GM12878 (cell line): ENCODE data around the gene NPR2. TPM values are rescaled to one million over a fixed set of nuclear protein-coding genes. Genes with fewer than 3 reads are reported as not detected.

Source experiments
- CBFB ChIP-seq: IDR thresholded peaks from 2 replicates; pipeline ENCODE4 v1.6.1; 2016; ENCODE audit warnings: antibody characterized with exemption, low read depth
- CEBPZ ChIP-seq: fragments of 150-350 bp; IDR thresholded peaks from 2 replicates; pipeline ENCODE4 v1.6.1; 2016; ENCODE audit warnings: low read depth, low read length
- E4F1 ChIP-seq: fragments of 450-650 bp; IDR thresholded peaks from 2 replicates; pipeline ENCODE4 v1.6.1; 2018; ENCODE audit warnings: borderline replicate concordance, mild to moderate bottlenecking; ENCODE audit not compliant: partially characterized antibody
- EED ChIP-seq: sonication (generic); IDR thresholded peaks from 2 replicates; pipeline ENCODE4 v1.6.1; 2016; ENCODE audit warnings: antibody characterized with exemption, low read depth
- FOXK2 ChIP-seq: fragments of 450-650 bp; IDR thresholded peaks from 2 replicates; pipeline ENCODE4 v1.6.1; 2017; ENCODE audit warnings: mild to moderate bottlenecking, moderate library complexity
- GABPA ChIP-seq: IDR thresholded peaks from 2 replicates; pipeline ENCODE4 v1.6.1; 2014; ENCODE audit warnings: antibody characterized with exemption, low read depth, mild to moderate bottlenecking, inconsistent platforms
- IKZF1 ChIP-seq: fragments of 450-650 bp; conservative IDR thresholded peaks from 2 replicates; pipeline ENCODE4 v1.6.1; 2017; ENCODE audit warnings: antibody characterized with exemption, mild to moderate bottlenecking
- JUNB ChIP-seq: IDR thresholded peaks from 2 replicates; pipeline ENCODE4 v1.6.1; 2016; ENCODE audit warnings: antibody characterized with exemption, mild to moderate bottlenecking
- MEF2A ChIP-seq: IDR thresholded peaks from 2 replicates; pipeline ENCODE4 v1.6.1; 2011; ENCODE audit warnings: low read depth, mild to moderate bottlenecking, low read length, moderate library complexity; ENCODE audit not compliant: insufficient read depth
- MLLT1 ChIP-seq: fragments of 450-650 bp; IDR thresholded peaks from 2 replicates; pipeline ENCODE4 v1.6.1; 2016; ENCODE audit warnings: mild to moderate bottlenecking
- NBN ChIP-seq: fragments of 450-650 bp; IDR thresholded peaks from 2 replicates; pipeline ENCODE4 v1.6.1; 2016
- NRF1 ChIP-seq: conservative IDR thresholded peaks from 2 replicates; pipeline ENCODE4 v1.6.1; 2011; ENCODE audit warnings: mild to moderate bottlenecking, low read depth, low read length, improper control_type of control experiment
- PKNOX1 ChIP-seq: fragments of 450-650 bp; IDR thresholded peaks from 2 replicates; pipeline ENCODE4 v1.6.1; 2016; ENCODE audit warnings: mild to moderate bottlenecking
- RAD51 ChIP-seq: fragments of 450-650 bp; IDR thresholded peaks from 2 replicates; pipeline ENCODE4 v1.6.1; 2016; ENCODE audit warnings: moderate library complexity, mild to moderate bottlenecking, inconsistent platforms
- RCOR1 ChIP-seq: conservative IDR thresholded peaks from 2 replicates; pipeline ENCODE4 v1.6.1; 2012; ENCODE audit warnings: low read depth, low read length, improper control_type of control experiment
- RUNX3 ChIP-seq: IDR thresholded peaks from 2 replicates; pipeline ENCODE4 v1.6.1; 2012; ENCODE audit warnings: low read length, inconsistent platforms
- TCF7 ChIP-seq: IDR thresholded peaks from 2 replicates; pipeline ENCODE4 v1.6.1; 2014; ENCODE audit warnings: antibody characterized with exemption, borderline replicate concordance
- WRNIP1 ChIP-seq: IDR thresholded peaks from 2 replicates; pipeline ENCODE4 v1.6.1; 2011; ENCODE audit warnings: low read depth, low read length, improper control_type of control experiment, borderline replicate concordance
- ZBTB33 ChIP-seq: fragments of 450-650 bp; IDR thresholded peaks from 2 replicates; pipeline ENCODE4 v1.6.1; 2017; ENCODE audit warnings: mild to moderate bottlenecking
- ZNF217 ChIP-seq: fragments of 450-650 bp; IDR thresholded peaks from 2 replicates; pipeline ENCODE4 v1.6.1; 2017; ENCODE audit warnings: antibody characterized with exemption, mild to moderate bottlenecking
- polyA plus RNA-seq, 11 experiments: library from polyadenylated mRNA; depleted of rRNA in 4 of 11; unstranded in 6 of 11; stranded (reverse) in 5 of 11; fragments of >200 nt; fragmentation: Nextera tagmentation in 4 of 11; fragmentation: Illumina TruSeq in 1 of 11; extraction: Ambion mirVana in 4 of 11; extraction: Trizol in 1 of 11; gene quantifications; 1 replicate in 1 of 11; 2 replicates in 10 of 11; pipeline versions ENCODE4 v1.2.1 to v1.2.3, GENCODE V29; 2011 to 2016; ENCODE audit warnings: inconsistent platforms in 2 of 11, missing spikeins in 2 of 11, low read depth in 1 of 11
- total RNA-seq, 4 experiments: library from RNA; depleted of rRNA in 3 of 4; stranded (reverse); fragments of >200 nt in 3 of 4; fragmentation: Illumina TruSeq in 1 of 4; extraction: Trizol in 1 of 4; gene quantifications; 2 replicates each; pipeline versions ENCODE4 v1.2.1 to v1.2.3, GENCODE V29; 2013 to 2021

Gene NPR2
- total and polyA plus RNA-seq, 10 of the 15 experiments (the other 5 are each of a cell fraction or from before 2014, with no cell fraction given): 2.0 to 20.9 (median 6.8) TPM

- TF ChIP-seq MLLT1 (no peak), CEBPZ (no peak), CBFB (no peak), RAD51 (no peak), GABPA (no peak), RCOR1 (no peak), NRF1 (no peak), ZNF217 (no peak), EED (peak; percentile 72), JUNB (peak; percentile 30; the same call in 1 of the 2 replicates), NBN (no peak), E4F1 (no peak), TCF7 (no peak), FOXK2 (no peak), ZBTB33 (no peak), WRNIP1 (no peak), PKNOX1 (no peak), MEF2A (no peak), RUNX3 (peak; percentile 78), IKZF1 (peak; percentile 75)
These were observed 53.4 kb downstream of the NPR2 start (continued) for GRCh38 chr9:35844628-35845270.
